Stimulated activated CD4-positive, alpha-beta T cell treated with anti-CD3 and anti-CD28 coated beads, Interleukin-1b, Interleukin-23, amount 100 ng/mL, for 4 hours (primary cell): ENCODE results near the gene CEP19.
"Not testable (repeated sequence)": the region's sequence is repeated elsewhere in the genome, so short reads cannot be mapped to it uniquely, and the experiment has no call there.

Source experiments
- DNase-seq, 2 donors: peaks; one replicate each; pipeline ENCODE4 v3.0.0-alpha.2; 2020; ENCODE audit warnings: low read depth in 2 of 2

CEP19 gene, protein sequence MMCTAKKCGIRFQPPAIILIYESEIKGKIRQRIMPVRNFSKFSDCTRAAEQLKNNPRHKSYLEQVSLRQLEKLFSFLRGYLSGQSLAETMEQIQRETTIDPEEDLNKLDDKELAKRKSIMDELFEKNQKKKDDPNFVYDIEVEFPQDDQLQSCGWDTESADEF

DNA sequence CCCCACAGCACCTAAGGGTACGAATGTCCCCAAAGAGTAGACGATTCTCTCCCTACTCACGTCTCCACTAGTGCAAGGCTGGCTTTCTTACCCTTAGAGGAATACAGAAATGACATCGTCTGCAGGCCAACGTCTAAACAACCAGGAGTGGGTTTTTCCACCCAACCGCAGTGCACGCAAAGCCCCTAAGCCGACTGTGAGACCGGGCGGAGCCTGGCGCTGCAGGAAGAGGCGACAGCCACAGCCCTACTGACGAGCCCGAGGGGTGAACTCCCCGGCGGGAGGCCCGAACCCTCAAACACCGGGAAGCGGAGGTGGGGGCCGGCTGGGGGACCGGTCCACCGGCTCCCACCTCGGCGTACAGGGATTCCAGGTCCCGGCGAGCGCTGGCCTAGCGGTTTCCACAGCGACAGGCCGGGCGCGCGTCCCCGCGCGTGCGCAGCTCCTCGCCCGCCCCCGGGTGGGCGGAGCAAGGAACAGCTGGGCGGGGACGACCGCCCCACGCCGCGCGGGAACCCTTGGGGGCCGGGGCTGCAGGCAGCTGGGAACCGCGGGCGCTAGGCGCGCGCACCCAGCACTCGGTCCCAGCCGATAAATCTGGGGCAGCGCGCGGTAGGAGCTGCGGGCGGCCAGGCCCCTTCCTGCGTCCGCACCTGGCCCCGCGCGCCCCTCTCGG is at the start of gene CEP19, which contains the start of gene PIGX:
TSS of gene CEP19 (minus strand) at position 413 of the 676 bp plus-strand sequence. CDS start 3,593 bp downstream, outside the sequence.
TSS of gene PIGX (plus strand) at position 540 of the 676 bp plus-strand sequence.
- peak; percentile 83 to 85 for DNase-seq

DNA sequence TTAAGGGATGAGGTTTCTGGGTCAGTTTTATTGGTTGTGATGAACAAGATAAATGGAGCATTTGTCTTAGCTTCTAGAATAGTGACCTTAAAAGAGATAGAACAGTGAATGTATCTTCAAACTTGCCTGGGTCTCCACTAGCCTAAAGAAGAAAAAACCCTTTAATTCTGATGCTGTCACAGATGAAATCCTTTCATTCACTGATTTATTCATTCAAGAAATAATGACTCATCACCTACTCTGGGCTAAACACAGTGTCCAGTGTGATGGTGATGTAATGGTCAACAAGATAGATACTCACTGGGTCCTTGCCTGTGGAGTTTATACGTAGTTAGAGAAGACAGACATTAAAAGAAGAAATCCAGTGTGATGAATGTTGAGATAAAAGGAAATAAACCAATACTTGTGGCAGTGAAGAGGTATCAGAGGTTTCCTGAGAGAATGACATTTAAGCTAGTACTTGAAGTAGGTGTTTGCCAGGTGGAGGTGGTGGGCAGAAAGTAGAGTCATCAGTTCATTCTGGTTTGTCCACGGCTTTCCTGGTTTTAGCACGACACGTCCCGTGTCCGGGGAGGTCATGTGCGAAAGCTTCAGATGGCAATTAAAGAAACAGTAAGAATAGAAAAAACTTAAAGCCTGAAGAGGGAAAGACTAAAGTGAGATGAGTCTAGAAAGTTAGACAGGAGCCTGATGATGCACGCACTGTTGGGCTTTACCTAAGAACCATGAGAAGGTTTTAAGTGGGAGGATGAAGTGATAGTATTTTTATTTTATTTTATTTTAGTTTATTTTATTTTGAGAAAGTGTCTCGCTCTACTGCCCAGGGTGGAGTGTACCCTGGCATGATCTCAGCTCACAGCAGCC is 46.1 kb upstream of the CEP19 start:
- no peak for DNase-seq

DNA sequence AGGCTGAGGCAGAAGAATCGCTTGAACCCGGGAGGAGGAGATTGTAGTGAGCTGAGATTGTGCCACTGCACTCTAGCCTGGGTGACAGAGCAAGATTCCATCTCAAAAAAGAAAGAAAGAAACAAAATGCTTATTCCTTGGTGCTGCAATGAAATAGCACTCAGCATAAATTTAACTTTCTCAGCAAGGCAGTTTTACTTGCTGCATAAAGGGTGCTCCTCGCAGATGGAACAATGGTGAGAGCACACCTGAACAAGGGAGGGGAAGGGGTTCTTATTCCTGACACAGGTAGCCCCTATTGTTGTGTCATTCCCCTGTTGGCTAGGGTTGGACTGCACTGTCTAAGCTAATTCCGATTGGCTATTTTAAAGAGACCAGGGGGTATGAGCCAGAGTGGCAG is 44.7 kb upstream of the CEP19 start:
- DNase-seq, result no peak

DNA sequence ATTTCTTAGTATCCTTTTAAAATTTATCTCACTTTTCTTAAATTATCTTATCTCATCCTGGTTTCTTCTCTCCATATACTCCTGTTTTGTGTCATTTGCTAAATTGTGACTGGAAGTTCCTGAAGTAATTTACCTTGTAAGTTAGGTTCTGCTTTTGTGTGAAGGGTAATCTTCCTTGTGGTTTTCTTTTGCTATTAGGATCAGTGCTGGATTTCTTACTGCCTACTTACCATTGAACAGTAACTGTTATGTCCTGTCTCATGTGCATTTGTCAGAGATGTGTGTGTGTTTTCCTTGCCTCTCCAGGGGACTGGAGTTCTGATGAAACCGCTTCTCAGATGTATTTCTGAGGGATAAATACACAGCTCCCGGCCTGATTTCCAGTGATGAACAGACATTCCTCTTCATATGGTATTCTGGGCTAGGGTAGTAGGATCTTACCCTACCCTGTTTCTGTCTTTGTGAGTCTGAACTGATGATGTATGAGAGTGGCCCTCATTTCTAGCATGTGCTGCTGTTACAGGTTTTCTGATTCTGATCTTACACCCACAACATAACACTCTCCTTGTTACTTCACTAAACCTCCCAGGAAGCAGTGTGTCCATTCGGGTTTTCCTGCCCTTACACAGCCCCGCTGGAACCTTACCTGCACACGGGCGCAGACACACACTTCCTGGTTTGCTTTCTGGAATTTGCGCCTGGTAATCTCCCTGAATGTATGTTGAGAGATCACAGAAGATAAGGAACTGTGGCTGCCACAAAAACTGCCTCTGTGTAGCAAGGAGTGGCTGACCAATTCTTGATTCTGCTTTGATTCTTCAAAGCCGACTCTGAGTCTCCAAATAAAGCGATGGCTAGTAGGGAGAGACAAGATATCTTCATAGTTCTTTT is 42.3 kb upstream of the CEP19 start:
- no peak for DNase-seq

DNA sequence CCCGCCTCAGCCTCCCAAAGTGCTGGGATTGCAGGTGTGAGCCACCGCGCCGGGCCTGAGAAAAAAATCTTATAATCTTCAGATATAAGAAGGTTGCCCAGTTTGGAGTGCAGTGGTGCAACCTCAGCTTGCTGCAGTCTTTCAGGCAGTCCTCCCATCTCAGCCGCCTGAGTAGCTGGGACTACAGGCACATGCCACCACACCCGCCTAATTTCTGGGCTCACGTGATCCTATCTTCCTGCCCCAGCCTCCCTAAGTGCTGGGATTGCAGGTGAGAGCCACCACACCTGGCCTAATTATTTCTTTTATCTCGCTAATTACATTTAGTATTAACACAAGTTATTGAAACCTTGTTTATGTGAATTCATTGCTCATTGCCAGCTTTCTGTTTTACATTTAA is 41.2 kb upstream of the CEP19 start:
- DNase-seq, result no peak

DNA sequence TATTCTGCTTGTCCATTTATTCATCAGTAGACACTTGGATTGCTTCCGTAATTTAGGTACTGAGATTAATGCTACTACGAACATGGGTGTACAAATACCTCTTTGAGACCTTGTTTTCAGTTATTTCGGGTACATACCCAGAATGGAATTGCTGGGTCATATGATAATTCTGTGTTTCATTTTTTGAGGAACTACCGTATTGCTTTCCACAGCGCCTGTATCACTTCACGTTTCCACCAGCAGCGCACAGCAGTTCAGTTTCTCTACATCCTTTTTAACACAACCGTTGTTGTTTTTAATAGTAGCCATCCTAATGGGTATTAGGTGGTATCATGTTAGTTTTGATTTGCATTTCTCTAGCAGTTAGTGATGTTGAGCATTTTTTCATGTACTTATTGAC is 37.1 kb upstream of the CEP19 start:
- no peak for DNase-seq

DNA sequence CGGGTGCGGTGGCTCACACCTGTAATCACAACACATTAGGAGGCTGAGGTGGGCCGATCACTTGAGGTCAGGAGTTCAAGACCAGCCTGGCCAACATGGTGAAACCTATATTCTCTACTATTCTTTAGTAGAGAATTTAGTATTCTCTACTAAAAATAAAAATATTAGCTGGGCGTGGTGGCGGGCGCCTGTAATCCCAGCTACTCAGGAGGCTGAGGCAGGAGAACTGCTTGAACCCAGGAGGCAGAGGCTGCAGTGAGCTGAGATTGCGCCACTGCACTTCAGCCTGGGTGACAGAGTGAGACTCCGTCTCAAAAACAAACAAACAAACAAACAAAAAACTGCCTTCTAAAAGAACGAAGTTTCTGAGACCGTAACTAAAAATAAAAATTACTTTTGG is 31.5 kb upstream of the CEP19 start:
- DNase-seq, result not testable (repeated sequence)

DNA sequence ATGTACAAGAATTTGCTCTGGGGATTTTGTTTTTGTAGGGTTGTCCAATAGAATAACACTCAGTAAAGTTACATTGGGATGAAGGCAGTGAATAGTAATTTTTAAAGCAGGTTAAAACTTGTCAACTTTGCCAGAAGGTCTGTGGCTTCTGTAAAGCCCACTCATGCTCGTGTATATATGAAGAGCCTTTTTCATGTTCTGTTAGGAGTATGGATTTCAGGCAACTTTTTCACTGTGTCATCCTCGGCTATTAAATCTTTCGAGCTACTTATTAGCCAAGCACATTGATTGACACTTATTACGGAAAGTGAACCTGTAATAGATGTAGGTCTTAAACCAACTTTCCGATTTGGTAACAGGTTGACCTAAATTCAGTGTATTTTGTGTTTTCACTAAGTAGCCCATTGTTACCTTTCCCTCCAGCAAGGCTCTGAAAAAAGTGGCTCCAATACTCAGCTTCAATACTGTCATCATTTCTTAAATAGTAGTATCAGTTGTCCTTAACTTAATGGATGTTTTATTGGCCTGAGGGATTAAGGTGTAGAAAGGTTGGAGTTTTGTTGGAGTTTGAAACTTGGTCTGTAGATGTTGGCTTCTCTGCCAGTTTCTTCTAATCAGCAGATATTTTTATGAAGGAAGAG is 29.3 kb upstream of the CEP19 start:
- no peak for DNase-seq

DNA sequence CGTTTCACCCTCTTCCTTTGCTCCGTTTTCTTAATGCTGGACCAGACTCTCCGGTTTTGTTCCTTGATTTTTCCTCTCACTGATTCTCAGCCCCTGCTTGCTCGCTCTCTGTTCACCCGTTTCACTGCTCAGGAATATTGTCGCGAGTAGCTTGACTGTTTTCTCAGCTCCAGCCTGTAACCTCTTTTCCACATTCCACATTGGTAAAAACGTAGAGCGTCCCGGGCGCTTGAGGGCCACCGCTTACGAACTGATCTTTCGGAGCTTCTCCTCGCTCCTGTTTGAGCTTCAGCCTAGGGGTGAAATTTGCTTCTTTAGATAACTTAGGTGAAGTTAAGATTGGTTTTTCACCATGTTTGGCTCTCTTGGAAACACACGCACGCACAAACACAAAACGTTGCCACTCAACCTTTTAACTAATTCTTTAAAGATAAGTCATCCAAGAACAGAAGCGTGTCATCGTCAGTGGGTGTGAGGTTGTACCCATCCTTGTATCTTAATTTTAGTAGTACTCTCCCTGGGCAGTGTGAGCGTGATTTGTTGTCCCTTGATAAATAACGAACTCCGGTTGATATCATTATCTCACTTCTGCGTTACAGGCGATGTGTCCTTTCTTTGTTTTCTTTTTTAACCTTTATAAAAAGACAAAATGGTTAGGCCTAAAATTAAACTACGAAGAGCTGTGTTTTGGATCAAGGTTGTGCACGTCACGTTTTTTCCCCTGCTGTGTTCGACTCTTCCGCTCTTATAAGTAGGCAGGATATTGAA is 28.6 kb upstream of the CEP19 start:
- peak in 1 of 2 donors; percentile 7 for DNase-seq

DNA sequence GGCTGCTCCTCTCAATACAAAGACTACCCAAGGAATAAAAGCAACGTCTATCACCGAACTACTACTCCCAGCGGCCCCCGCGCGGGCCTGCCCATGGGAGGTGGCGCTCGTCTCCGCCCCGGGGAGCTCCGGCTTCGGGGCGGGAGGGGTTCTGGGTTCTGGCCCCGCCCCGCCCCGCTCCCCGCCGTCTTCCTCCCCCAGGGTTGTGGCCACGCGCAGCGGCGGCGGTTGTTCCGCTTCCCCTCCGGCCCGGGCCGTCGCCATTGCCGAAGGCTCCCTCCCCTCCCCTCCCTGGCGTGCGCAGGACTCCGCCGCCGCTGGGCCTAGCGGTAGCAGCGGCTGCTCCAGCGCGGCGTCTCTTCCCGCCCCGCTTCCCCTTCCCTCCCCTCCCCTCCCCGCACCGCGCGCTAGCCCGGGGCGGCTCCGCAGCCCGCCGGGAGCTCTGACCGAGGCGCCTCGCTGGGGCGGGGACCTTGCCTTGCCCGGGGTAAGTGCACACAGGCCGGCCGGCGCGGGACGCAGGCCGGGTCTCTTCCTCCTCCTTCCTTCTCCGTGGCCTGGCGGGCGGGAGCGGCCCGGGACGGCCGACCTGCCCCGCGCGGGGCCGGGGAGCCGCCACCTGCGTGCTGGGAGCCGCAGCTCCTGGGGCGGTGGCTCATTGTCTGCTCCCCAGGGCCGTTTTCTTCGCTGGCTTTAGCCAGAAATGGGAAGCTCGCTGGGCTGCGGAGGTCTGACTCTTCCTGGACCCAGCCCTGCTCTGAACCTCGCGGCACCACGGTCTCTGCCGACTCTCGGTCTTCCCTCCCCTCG is 27.8 kb upstream of the CEP19 start, which contains the start of gene PAK2:
TSS of gene PAK2 (plus strand) at position 187 of the 810 bp plus-strand sequence. CDS start 42,790 bp downstream, outside the sequence.
- DNase-seq, result peak; percentile 87 to 91

DNA sequence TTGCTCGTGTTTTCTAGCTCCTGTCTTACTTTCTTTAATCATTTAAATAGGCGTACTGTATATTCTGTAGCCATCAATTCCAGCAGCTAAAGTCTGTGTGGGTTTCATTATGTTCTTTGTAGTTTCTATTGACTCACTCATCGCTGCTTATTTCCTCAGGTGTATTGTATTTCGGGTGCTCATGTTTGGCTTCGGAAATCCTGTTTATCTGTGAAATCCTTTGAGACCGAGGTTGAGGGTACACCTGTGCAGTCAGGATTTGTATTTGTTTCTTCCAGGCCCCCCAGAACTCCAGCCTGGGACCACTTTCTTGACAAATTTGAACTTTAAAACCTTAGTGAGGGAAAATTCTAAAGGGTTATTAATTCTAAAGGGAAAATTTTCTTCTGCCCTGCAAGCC is 25.6 kb upstream of the CEP19 start:
- DNase-seq, result no peak

DNA sequence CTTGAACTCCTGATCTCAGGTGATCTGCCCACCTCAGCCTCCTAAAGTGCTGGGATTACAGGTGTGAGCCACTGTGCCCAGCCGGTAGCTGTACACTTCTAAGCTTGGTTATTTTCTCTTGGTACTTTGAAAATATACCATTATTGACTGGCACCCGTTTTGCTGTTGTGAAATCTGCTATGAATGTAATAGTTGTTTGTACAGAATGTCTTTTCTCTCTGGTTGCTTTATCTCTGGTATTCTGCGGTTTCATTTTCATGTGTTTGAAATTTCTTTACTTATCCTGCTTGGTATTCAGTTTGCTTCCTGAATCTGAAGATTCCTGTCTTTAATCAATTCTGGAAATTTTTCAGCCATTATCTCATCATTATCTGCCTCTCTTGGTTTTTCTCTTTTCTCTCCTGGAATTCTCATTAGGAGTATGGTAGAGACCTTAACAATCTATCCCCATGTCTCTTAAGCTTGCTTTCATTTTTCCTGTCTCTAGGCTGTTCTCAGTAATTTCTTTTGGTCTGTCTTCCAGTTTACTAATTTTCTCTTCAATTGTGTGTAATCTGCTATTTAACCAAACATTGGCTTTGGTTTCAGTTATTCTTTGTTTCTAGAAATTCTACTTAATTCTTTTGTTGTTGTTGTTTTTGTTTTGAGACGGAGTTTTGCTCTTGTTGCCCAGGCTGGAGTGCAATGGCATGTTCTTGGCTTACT is 24.8 kb upstream of the CEP19 start:
- no peak for DNase-seq

DNA sequence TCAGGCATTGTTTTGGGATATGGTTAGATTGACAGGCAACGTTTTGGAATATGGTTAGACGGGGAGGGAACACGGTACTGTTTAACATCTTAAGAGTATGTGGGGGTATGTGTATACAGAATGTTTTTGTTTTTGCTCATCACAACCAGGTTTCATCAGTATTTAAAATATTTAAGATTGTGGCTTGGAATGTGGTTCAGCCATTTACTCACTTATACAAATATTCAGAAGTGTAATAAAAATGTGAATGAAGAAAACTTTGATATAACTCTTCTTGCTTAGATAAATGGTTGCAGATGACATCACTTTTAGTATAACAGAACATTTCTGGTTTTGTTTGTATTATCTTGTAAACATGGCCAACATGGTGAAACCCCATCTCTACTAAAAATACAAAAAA is 23.7 kb upstream of the CEP19 start:
- no peak for DNase-seq

DNA sequence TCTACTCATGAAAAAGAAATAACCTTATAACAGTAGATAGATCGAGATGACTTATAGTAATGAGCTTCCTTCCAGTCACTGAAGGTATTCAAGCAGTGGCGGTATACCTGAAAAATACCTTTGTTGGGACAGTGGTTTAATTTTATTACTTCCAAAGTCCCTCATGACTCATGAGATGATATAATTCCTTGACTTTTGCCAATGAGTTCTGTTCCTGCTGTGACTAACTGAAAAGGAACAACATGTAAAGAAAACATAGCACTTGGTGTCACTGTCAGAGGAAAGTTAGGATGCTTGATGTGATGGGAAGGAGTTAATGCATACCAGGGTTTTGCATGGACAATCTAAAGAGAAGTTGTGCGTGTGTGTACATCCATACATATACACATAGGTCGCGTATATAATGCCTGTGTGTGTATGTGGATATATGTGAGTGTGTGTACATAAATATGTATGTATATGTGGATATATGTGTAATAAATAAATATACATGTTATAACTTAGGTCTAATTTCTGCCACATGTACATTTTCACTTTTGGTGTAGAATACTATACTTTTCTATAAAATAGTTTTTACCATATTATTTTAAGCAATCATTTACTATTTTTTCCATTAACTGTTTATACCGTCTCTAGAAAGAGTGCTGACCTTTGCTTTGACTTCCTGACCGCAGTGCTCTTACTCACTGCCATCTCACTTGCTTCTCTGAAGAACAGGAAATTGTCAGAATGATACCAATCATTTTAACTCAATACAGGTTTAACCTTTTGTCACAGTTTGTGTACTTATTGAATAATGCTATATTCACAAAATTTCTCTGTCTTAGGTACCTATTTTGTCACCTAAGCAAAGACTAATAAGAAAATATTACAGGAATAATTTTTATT is 15.0 kb upstream of the CEP19 start:
- DNase-seq, result no peak

DNA sequence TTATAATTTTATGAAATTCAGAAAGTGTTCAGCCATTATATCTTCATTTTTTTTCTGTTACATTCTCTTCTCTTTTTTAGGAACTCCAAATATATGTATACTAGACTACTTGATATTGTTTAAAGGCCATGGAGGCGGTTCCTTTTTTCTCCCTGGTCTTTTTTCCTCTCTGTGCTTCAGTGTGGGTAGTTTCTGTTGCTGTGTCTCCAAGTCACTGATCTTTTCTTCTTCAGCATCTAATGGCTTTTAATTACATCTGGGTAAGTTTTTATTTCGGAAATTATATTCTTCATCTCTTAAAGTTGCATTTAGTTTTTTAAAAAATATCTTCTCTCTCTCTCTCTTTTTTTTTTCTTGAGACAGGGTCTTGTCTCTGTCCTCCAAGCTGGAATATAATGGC is 9.0 kb upstream of the CEP19 start:
- no peak for DNase-seq

DNA sequence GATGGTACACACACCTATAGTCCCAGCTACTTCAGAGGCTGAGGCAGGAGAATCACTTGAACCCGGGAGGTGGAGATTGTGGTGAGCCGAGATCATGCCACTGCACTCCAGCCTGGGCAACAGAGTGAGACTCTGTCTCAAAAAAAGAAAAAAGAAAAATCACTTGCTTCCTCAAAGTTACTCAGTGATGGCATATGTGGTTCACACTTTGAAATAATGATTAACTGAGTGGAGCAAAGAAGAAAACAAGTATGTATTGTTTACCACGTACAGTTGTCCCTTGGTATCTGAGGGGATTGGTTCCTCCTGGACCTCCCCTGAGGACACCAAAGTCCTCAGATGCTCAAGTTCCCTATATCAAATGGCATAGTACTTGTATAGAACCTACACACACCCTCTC is 5.1 kb upstream of the CEP19 start:
- not testable (repeated sequence) for DNase-seq

DNA sequence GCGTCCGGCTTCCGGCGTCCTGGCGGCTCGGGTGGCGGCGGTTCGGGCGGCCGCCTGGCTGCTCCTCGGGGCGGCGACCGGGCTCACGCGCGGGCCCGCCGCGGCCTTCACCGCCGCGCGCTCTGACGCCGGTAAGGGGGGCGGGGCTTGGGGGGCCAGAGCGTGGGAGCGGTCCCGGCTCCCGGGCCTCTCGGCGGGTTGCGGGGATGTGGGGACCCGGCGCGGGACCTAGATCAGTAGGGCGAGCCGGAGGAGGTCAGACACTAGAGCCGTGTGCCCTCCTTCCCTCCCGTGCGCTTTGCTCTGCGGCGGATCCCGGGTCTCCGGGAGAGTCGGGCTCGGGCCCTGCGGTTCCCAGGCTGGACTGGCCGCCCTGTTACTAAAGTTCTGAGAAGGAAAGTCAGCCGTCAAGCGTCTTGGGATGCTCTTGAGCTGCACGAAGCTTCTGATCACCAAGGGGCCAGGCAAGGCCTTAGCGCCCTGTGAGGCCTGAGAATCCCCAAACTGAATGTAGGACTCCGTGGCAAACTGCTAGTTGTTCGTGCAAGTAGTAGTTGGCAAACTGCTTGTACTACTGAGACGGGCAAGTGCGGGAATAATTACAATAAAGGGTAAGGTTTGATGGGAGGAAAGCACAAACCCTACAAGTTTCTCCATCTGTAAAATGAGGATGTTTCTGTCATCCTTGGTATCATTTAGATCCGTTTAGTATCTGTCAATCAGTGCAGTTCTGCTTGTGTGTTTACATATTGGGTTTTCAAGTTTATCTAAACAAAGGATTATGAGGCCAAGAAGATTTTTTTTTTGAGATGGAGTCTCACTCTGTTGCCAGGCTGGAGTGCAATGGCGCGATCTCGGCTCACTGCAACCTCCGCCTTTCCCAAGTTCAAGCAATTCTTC is 714 bp upstream of the CEP19 start:
- DNase-seq, result peak; percentile 58 to 70
